ENCODE measurements around the gene SEC23IP. TPM values are rescaled to one million over a fixed set of nuclear protein-coding genes. Genes with fewer than 3 reads are reported as not detected.
A peak's percentile ranks its signal among the peaks of the same experiment; 100 is the strongest.
"Not testable (repeated sequence)": the region's sequence is repeated elsewhere in the genome, so short reads cannot be mapped to it uniquely, and the experiment has no call there.

SEC23IP gene
- total RNA-seq, 1 donor from 2014 or later, result 22.3 TPM

GRCh38 chr10:119872860-119873681, 19.5 kb upstream of the SEC23IP start:
- ATAC-seq, result peak; percentile 99
- peak; percentile 95 for DNase-seq
- intact Hi-C loops (cut with micrococcal nuclease), result no loop called here

GRCh38 chr10:119878524-119878923, 14.0 kb upstream of the SEC23IP start:
- no peak for DNase-seq
- ATAC-seq, result no peak
- intact Hi-C loops (cut with micrococcal nuclease), result no loop called here

DNA sequence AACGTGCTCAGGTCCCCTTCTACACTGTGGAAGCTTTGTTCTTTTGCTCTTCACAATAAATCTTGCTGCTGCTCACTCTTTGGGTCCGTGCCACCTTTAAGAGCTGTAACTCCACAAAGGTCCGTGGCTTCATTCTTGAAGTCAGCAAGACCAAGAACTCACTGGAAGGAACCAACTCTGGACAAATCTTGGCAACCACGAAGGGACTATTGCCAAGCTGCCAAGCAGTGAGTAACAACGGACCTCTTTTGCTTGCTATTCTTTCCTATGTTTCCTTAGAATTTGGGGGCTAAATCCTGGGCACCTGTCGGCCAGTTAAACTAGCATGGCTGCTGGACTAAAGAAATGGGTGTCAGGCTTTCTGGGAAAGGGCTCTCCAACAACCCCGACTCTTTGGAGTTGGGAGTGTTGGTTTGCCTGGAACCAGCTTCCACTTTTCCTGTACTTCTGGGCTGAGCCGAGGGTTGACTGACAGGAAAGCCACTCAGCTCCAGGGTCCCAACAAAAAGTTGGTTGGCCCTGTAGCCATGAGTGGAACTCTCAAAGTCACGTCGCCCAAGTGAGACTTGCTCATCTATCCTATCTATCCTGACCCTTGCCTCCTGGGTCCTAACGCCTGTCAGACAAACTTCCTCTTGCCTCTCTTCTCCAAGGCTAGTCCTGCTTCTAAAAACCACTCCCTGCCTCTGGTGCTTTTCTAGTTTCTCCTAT, 8.5 kb upstream of the SEC23IP start:
- ATAC-seq; DNase-seq; intact Hi-C loops (cut with micrococcal nuclease): not testable (repeated sequence)

DNA sequence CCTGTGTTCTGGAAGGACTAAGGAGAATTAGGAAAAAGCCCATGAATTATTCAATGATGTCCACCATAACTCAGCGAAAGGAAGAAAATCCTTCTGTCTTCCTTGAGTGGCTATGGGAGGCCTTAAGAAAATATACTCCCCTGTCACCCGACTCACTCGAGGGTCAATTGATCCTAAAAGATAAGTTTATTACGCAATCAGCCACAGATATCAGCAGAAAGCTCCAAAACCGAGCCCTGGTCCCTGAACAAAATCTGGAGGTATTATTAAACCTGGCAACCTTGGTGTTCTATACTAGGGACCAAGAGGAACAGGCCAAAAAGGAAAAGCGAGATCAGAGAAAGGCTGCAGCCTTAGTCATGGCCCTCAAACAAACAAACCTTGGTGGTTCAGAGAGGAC, 6.5 kb upstream of the SEC23IP start:
- DNase-seq; intact Hi-C loops (cut with micrococcal nuclease); ATAC-seq: not testable (repeated sequence)

DNA sequence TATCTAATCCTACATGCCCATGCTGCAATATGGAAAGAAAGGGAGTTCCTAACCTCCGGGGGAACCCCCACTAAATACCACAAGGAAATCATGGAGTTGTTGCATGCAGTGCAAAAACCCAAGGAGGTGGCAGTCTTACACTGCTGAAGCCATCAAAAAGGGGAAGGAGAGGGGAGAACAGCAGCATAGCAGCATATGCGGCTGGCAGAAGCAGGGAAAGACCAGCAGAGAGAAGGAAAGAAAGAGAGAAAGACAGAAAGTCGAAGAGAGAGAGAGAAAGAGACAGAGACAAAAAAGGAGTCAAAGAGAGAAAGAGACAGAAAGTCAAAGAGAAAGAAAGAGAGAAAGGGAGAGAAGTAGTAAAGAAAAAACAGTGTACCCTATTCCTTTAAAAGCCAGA, 3.8 kb upstream of the SEC23IP start:
- intact Hi-C loops (cut with micrococcal nuclease); DNase-seq; ATAC-seq: not testable (repeated sequence)

- ATAC-seq; intact Hi-C loops (cut with micrococcal nuclease); DNase-seq: not testable (repeated sequence)
Observed at GRCh38 chr10:119889201-119889600, 3.3 kb upstream of the SEC23IP start.

GRCh38 chr10:119890307-119890706, 2.2 kb upstream of the SEC23IP start:
- intact Hi-C loops (cut with micrococcal nuclease); ATAC-seq; DNase-seq: not testable (repeated sequence)

DNA sequence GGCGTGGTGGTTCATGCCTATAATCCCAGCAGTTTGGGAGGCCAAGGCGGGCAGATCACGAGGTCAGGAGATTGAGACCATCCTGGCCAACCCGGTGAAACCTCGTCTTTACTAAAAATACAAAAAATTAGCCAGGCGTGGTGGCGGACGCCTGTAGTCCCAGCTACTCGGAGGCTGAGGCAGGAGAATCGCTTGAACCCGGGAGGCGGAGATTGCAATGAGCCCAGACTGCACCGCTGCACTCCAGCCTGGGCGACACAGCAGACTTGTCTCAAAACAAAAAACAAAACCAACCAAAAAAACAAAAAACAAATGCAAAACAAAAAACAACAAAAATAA, 712 bp upstream of the SEC23IP start:
- DNase-seq; intact Hi-C loops (cut with micrococcal nuclease): not testable (repeated sequence)

DNA sequence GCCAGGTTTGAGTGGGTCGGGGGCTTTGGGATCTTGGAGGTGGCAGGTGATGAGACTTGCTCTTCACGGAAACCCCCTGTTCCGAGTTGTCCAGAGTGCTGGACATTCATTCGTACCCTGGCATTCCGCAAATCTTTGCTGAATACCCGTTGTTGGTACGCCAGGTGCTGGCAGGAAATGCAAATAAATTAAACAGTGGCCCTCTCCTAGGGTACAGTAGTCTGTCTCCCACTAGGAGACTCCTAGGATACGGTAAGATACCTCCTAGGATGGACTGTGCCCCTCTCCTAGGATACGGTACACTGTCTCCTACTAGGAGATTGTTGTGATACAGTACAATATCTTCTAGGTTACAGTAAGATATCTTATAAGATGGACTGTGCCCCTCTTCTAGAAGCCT, 544 bp downstream of the SEC23IP start:
- intact Hi-C loops (cut with micrococcal nuclease), result no loop called here
- ATAC-seq, result no peak
- DNase-seq, result no peak

More for the DNA sequence above, 712 bp upstream of the SEC23IP start:
- not testable (repeated sequence) for ATAC-seq

GRCh38 chr10:119893845-119894427, 1.4 kb downstream of the SEC23IP start:
- intact Hi-C loops (cut with micrococcal nuclease), result no loop called here
- ATAC-seq (no peak), DNase-seq (no peak)

DNA sequence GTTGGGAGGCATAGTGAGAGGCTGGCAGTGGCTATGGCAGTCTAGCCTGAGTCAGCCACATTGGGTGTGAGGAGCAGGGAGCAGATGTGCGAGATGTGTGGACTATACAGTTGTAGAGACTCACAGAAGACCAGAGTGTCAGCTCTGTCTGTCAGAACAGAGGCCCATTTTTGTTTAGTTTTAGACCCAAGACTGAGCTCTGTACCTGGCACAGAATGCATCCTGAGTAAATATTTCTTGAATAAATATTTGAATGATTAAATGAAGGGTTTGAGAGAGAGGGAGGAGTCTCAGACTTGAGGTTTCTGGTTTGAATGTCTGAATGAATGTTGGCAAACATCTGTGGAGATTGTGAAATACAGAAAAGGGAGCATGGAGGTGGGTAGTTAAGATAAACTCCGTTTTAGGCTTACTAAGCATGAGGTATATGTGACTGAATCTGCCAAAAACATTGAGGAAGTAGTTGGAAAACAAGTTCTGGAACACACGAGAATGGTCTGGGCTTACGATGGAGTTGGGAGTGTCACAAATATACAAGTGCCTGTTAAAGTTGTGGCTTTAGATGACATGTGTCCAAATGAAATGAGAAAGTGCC, 3.6 kb downstream of the SEC23IP start:
- intact Hi-C loops (cut with micrococcal nuclease), result no loop called here
- DNase-seq (no peak), ATAC-seq (no peak)

DNA sequence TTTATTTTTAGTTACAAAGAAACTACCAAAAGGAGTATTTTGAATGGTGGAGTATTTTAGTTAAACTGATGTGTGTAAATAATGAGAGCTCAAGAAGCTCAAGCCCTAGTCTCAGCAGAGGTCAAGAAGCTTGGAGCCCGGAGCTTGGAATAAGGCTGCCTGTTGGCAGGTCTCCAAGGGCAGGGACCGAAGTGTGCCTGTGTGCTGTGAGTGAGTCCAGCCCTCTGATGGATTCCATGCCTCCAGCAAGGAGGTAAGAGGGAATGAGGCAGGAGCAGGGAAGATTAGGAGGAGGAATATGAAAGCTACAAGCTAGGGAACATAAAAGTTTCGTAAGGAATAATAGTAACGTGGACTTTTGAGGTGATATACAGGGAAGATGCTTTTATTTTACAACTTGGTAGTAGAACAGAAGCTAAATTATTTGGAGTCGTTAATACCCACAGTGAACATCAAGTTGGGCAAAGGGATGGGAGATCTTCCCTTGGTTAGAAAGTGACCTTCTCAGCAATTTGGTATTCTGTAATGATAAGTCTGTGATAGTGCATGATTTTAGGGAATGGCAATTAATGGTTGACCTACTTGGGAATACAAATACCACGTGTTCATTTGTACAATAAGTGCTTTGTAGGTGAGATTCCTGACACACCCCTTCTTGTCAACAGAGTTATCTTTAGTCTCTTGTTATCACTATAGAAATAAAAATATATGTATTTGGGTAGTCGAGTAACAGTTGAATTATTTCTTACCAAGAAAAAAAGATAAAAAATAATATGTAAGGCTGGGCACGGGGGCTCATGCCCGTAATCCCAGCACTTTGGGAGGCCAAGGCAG, 4.6 kb downstream of the SEC23IP start:
- intact Hi-C loops (cut with micrococcal nuclease), result no loop called here
- ATAC-seq, result peak; percentile 55
- peak; percentile 77 for DNase-seq

DNA sequence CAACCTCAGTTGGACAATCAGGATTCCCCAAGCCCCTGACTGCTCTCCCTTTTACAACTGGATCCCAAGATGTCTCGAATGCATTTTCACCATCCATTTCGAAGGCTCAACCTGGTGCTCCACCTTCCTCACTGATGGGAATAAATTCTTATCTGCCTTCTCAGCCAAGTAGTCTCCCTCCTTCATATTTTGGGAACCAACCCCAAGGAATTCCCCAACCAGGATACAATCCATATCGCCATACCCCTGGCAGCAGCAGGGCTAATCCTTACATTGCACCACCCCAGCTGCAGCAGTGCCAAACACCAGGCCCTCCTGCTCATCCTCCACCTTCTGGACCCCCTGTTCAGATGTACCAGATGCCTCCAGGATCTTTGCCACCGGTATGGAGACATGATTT, 6.0 kb downstream of the SEC23IP start:
- ATAC-seq (no peak), DNase-seq (no peak)
- intact Hi-C loops (cut with micrococcal nuclease), result no loop called here

DNA sequence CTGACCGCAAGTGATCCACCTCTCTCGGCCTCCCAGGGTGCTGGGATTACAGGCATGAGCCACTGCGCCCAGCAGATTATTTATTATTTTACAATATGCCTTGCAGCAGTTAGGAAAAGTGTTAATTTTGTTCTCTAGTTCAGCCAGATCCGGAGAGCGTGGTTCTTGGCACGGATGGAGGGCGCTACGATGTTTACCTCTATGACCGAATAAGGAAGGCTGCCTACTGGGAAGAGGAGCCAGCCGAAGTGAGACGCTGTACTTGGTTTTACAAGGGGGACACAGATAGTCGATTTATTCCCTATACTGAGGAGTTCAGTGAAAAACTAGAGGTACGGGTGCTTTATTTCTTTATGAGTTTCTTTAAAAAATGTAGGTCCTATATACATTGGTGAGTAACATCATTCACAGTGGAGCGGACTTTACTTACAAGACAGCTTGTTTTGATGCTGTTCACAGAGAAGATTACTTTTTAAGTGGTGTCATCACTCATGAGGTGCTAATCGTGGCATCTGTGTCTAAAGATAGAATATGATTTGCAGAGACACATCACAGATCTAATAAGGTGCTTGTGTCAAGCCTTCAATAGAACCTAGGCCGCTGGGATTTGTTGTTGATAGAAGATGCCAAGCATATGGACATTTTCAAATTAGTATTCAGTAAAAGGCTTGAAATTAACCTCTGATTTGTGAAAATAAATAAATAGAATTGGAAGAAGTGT, 11.6 kb downstream of the SEC23IP start:
- DNase-seq (no peak), ATAC-seq (no peak)
- intact Hi-C loops (cut with micrococcal nuclease), result no loop called here

GRCh38 chr10:119907695-119908094, 15.2 kb downstream of the SEC23IP start:
- DNase-seq; ATAC-seq; intact Hi-C loops (cut with micrococcal nuclease): not testable (repeated sequence)

DNA sequence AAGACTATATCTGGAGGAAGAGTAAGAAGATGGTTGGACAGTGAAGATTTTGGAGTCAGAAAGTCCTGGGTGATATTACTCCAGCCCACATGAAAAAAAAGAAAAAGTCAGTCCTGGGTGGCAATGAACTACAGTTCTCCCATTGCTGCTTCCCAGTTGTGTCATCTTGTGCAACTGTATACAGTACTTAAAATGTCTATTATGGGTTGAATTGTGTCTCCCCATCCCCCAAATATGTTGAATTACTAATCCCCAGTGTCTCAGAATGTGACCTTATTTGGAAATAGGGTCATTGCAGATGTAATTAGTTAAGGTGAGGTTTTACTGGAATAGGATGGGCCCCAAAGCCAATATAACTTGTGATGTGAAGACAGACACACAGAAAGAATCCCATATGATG, 15.6 kb downstream of the SEC23IP start:
- no peak for DNase-seq
- intact Hi-C loops (cut with micrococcal nuclease), result no loop called here
- ATAC-seq, result no peak

DNA sequence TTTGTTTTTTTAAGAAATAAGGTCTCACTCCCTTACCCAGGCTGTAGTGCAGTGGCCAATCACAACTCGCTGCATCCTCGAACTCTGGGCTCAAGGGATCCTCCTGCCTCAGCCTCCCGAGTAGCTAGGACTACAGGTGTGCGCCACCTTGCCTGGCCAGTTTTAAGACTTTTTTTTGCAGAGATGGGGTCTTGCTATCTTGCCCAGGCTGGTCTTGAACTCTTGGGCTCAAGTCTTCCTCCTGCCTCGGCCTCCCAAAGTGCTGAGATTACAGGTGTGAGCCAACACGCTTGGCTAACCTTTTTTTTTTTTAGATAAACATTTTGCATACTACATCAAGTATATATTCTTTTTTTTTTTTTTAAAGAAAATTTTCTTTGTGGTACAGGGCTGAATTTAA, 18.2 kb downstream of the SEC23IP start:
- ATAC-seq (no peak), DNase-seq (no peak)
- intact Hi-C loops (cut with micrococcal nuclease), result no loop called here

DNA sequence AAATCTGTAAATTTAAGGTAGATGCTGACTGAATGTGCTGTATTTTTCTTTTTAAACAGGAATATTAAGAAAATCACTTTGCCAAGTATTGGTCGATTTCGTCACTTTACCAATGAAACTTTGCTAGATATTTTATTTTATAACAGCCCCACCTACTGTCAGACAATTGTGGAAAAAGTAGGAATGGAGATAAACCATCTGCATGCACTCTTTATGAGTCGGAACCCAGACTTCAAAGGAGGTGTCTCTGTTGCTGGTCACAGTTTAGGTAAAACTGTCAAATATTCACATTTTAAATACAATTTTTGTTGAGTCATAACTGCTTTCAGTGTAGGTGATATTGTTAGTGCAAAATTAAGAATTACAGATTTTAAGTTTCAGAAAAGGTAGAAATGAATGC, 25.2 kb downstream of the SEC23IP start:
- ATAC-seq, result no peak
- DNase-seq, result no peak
- intact Hi-C loops (cut with micrococcal nuclease), result no loop called here

All from left ventricle myocardium superior (tissue), 1 donor.